PC-9 (cell line): ENCODE data around the gene PTPRT.

Experiments
- CTCF ChIP-seq: fragments of 200-600 bp; sonication (generic); conservative IDR thresholded peaks from 2 replicates; pipeline ENCODE4 v1.6.1; 2017; ENCODE audit warnings: mixed run types, antibody characterized with exemption, mild to moderate bottlenecking, moderate library complexity
- EZH2 ChIP-seq: fragments of 200-600 bp; sonication (generic); IDR thresholded peaks from 2 replicates; pipeline ENCODE4 v1.8.0; 2017; ENCODE audit warnings: antibody characterized with exemption, low read depth

- TF ChIP-seq CTCF (no peak), EZH2 (no peak)
These were observed 1028.4 kb downstream of the PTPRT start for GRCh38 chr20:42161228-42161829.
